Neural crest cell (in vitro differentiated cells): Measurements from ENCODE around the gene TNFRSF12A. TPM values are rescaled to one million over a fixed set of nuclear protein-coding genes. Genes with fewer than 3 reads are reported as not detected.
"Not testable (repeated sequence)": the region's sequence is repeated elsewhere in the genome, so short reads cannot be mapped to it uniquely, and the experiment has no call there.

Experiments used
- DNase-seq: peaks from one replicate; pipeline ENCODE4 v3.0.0; 2021; ENCODE audit warnings: low read depth, mixed read lengths, low spot score
- H3K27ac Mint-ChIP-seq: one replicate; pipeline ENCODE4 v1.8.0; 2021; ENCODE audit warnings: mild to moderate bottlenecking, mixed read lengths; ENCODE audit not compliant: unreplicated experiment
- H3K27me3 Mint-ChIP-seq: 2 replicates; pipeline ENCODE4 v1.8.0; 2021; ENCODE audit warnings: low read depth, mild to moderate bottlenecking, mixed read lengths
- H3K36me3 Mint-ChIP-seq: 2 replicates; pipeline ENCODE4 v1.8.0; 2021; ENCODE audit warnings: low read depth, mild to moderate bottlenecking, mixed read lengths
- H3K4me1 Mint-ChIP-seq: 2 replicates; pipeline ENCODE4 v1.8.0; 2021; ENCODE audit warnings: mixed read lengths
- H3K4me3 Mint-ChIP-seq: one replicate; pipeline ENCODE4 v1.8.0; 2021; ENCODE audit warnings: mild to moderate bottlenecking, mixed read lengths
- H3K9me3 Mint-ChIP-seq: 2 replicates; pipeline ENCODE4 v1.8.0; 2021; ENCODE audit warnings: mixed read lengths
- total RNA-seq: library from RNA; stranded (reverse); gene quantifications from 2 replicates; pipeline ENCODE4 v1.2.1, GENCODE V29; 2021
- TF ChIP-seq, protein P1 (sequence below): fragments of 200-600 bp; sonication (generic); conservative IDR thresholded peaks from 2 replicates; pipeline ENCODE4 v1.5.0; 2021; ENCODE audit warnings: antibody characterized with exemption, mild to moderate bottlenecking

Gene TNFRSF12A
- total RNA-seq, 1 donor from 2014 or later: 3.5 TPM

GRCh38 chr16:3066440-3066748 is 46.2 kb downstream of the TNFRSF12A start:
- TF ChIP-seq, protein P1, sequence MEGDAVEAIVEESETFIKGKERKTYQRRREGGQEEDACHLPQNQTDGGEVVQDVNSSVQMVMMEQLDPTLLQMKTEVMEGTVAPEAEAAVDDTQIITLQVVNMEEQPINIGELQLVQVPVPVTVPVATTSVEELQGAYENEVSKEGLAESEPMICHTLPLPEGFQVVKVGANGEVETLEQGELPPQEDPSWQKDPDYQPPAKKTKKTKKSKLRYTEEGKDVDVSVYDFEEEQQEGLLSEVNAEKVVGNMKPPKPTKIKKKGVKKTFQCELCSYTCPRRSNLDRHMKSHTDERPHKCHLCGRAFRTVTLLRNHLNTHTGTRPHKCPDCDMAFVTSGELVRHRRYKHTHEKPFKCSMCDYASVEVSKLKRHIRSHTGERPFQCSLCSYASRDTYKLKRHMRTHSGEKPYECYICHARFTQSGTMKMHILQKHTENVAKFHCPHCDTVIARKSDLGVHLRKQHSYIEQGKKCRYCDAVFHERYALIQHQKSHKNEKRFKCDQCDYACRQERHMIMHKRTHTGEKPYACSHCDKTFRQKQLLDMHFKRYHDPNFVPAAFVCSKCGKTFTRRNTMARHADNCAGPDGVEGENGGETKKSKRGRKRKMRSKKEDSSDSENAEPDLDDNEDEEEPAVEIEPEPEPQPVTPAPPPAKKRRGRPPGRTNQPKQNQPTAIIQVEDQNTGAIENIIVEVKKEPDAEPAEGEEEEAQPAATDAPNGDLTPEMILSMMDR: no peak
- no peak overlapping the region for H3K27ac Mint-ChIP-seq
- DNase-seq: no peak
- H3K4me1 Mint-ChIP-seq: no peaks in the 10 kb centered on the region
- peaks cover 2% of the 10 kb centered on the region for H3K27me3 Mint-ChIP-seq
- no peaks in the 10 kb centered on the region for H3K36me3 Mint-ChIP-seq
- H3K4me3 Mint-ChIP-seq: no peak overlapping the region
- H3K9me3 Mint-ChIP-seq: no peaks in the 10 kb centered on the region

DNA sequence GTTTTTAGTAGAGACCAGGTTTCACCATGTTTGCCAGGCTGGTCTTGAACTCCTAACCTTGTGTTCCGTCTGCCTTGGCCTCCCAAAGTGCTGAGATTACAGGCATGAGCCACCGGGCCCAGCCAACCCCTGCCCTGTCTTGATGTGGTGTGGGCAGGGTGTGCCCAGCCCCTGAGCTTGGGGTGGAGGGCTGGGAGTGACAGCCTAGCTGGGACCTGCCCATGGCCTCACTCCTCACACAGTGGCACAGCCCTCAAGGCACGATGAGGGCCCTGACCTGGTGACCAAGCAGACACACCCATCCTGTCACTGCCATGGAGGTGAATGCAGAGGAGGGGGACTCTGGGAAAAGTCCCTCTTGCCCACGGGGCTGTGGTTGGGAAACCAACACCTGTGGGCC is 48.3 kb downstream of the TNFRSF12A start:
- Mint-ChIP-seq H3K27ac (no peak overlapping the region), H3K4me3 (no peak overlapping the region), H3K4me1 (no peaks in the 10 kb centered on the region), H3K27me3 (peaks cover 6% of the 10 kb centered on the region), H3K9me3 (no peaks in the 10 kb centered on the region), H3K36me3 (no peaks in the 10 kb centered on the region)
- TF ChIP-seq, protein P1: no peak
- no peak for DNase-seq

DNA sequence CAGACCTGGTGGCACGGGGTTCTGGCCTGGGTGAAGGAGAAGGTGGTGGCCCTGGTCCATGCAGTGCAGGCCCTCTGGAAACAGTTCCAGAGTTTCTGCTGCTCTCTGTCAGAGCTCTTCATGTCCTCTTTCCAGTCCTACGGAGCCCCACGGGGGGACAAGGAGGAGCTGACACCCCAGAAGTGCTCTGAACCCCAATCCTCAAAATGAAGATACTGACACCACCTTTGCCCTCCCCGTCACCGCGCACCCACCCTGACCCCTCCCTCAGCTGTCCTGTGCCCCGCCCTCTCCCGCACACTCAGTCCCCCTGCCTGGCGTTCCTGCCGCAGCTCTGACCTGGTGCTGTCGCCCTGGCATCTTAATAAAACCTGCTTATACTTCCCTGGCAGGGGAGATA is 49.0 kb downstream of the TNFRSF12A start:
- not testable (repeated sequence) for H3K4me1 Mint-ChIP-seq, H3K4me3 Mint-ChIP-seq, H3K27ac Mint-ChIP-seq, H3K9me3 Mint-ChIP-seq, H3K36me3 Mint-ChIP-seq, DNase-seq
- H3K27me3 Mint-ChIP-seq: peaks cover 12% of the 10 kb centered on the region

GRCh38 chr16:3070608-3071111 is 50.5 kb downstream of the TNFRSF12A start:
- DNase-seq: no peak
- TF ChIP-seq, protein P1: no peak
- no peak overlapping the region for H3K4me3 Mint-ChIP-seq
- peaks cover 20% of the 10 kb centered on the region for H3K27me3 Mint-ChIP-seq
- H3K4me1 Mint-ChIP-seq: no peaks in the 10 kb centered on the region
- H3K36me3 Mint-ChIP-seq: no peaks in the 10 kb centered on the region
- H3K27ac Mint-ChIP-seq: no peak overlapping the region
- no peaks in the 10 kb centered on the region for H3K9me3 Mint-ChIP-seq

DNA sequence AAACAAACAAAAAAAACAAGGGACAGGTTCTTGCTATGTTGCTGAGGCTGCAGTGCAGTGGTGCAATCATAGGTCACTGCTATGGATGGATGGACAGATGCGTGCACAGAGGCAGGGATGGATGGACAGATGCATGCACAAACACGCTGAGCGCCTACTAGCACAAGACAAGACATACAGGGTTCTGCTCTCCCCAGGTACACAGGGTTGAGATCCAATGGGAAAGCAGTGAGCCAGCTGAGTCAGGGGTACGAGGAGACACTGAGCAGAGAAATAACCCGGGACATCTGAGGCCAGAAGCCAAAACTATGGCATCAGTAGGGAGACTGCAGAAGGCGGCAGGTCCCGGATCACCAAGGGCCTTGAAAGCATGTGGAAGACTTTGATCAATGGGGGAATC is 51.5 kb downstream of the TNFRSF12A start:
- Mint-ChIP-seq H3K4me1 (no peaks in the 10 kb centered on the region), H3K36me3 (no peaks in the 10 kb centered on the region), H3K27me3 (peaks cover 21% of the 10 kb centered on the region), H3K4me3 (no peak overlapping the region), H3K27ac (no peak overlapping the region), H3K9me3 (no peaks in the 10 kb centered on the region)
- DNase-seq: no peak
- TF ChIP-seq, protein P1: no peak

Other genes with a start within 250 kb of the TNFRSF12A start
- 249 and 261 TPM in 2 replicates for gene ELOB, start 243.1 kb upstream of the TNFRSF12A start, total RNA-seq
- gene PRSS33, start 232.8 kb upstream of the TNFRSF12A start, total RNA-seq: 0.23 and 0.39 TPM in 2 replicates
- not detected in 2 replicates for gene PRSS41, start 221.9 kb upstream of the TNFRSF12A start, total RNA-seq
- gene PRSS21, start 203.1 kb upstream of the TNFRSF12A start, total RNA-seq: not detected in 2 replicates
- not detected in 2 replicates for gene ZG16B, start 190.1 kb upstream of the TNFRSF12A start, total RNA-seq
- gene PRSS22, start 162.2 kb upstream of the TNFRSF12A start, total RNA-seq: not detected in 2 replicates
- gene FLYWCH2, start 137.2 kb upstream of the TNFRSF12A start, total RNA-seq: 32.3 and 32.4 TPM in 2 replicates
- 26.4 and 26.7 TPM in 2 replicates for gene FLYWCH1, start 108.4 kb upstream of the TNFRSF12A start, total RNA-seq
- gene KREMEN2, start 56.1 kb upstream of the TNFRSF12A start, total RNA-seq: 1.0 TPM in 2 replicates
- gene PAQR4, start 51.0 kb upstream of the TNFRSF12A start, total RNA-seq: 53.3 and 53.4 TPM in 2 replicates
- 80.1 and 82.2 TPM in 2 replicates for gene PKMYT1, start 39.9 kb upstream of the TNFRSF12A start, total RNA-seq
- gene CLDN9, start 7.4 kb upstream of the TNFRSF12A start, total RNA-seq: not detected in 2 replicates
- gene CLDN6, start 2.2 kb upstream of the TNFRSF12A start, total RNA-seq: 0.47 and 0.55 TPM in 2 replicates
- 23.7 and 28.6 TPM in 2 replicates for gene HCFC1R1, start 3.6 kb downstream of the TNFRSF12A start, total RNA-seq
- gene THOC6, start 3.7 kb downstream of the TNFRSF12A start, total RNA-seq: 62.5 and 68.0 TPM in 2 replicates
- gene BICDL2, start 16.6 kb downstream of the TNFRSF12A start, total RNA-seq: not detected in 2 replicates
- 0.64 and 0.96 TPM in 2 replicates for gene MMP25, start 26.2 kb downstream of the TNFRSF12A start, total RNA-seq
- gene IL32, start 45.3 kb downstream of the TNFRSF12A start, total RNA-seq: not detected in 2 replicates
- not detected in 2 replicates for gene ZSCAN10, start 78.9 kb downstream of the TNFRSF12A start, total RNA-seq
- gene ZNF205, start 92.2 kb downstream of the TNFRSF12A start, total RNA-seq: 19.7 and 21.1 TPM in 2 replicates
- 14.9 and 15.9 TPM in 2 replicates for gene ZNF213, start 114.7 kb downstream of the TNFRSF12A start, total RNA-seq
- gene OR1F1, start 167.8 kb downstream of the TNFRSF12A start, total RNA-seq: 0.35 TPM in 1 of 2 replicates, not detected in the other
- 12.1 and 14.1 TPM in 2 replicates for gene ZNF200, start 214.8 kb downstream of the TNFRSF12A start, total RNA-seq
- not detected in 2 replicates for gene MEFV, start 236.3 kb downstream of the TNFRSF12A start, total RNA-seq